GM12874 (cell line): ENCODE data around the gene RHBDF2.

ENCODE experiments used
- CTCF ChIP-seq: IDR thresholded peaks from 2 replicates; pipeline ENCODE4 v1.5.1; 2011; ENCODE audit warnings: low read depth, mild to moderate bottlenecking, control low read depth, low read length, moderate library complexity; ENCODE audit not compliant: insufficient read depth

RHBDF2 gene

GRCh38 chr17:76473541-76473985, 27.7 kb downstream of the RHBDF2 start:
- TF ChIP-seq CTCF, result peak; percentile 49

- no peak for TF ChIP-seq CTCF
Measured at GRCh38 chr17:76472726-76473125, 28.5 kb downstream of the RHBDF2 start.

- no peak for TF ChIP-seq CTCF
Measured at GRCh38 chr17:76472258-76472645, 29.0 kb downstream of the RHBDF2 start.

GRCh38 chr17:76471498-76472257, 29.5 kb downstream of the RHBDF2 start:
- TF ChIP-seq CTCF, result no peak

GRCh38 chr17:76469991-76470739, 31.1 kb downstream of the RHBDF2 start:
- no peak for TF ChIP-seq CTCF

- TF ChIP-seq CTCF, result no peak
Measured at GRCh38 chr17:76469076-76469990, 31.9 kb downstream of the RHBDF2 start.

GRCh38 chr17:76468634-76469010, 32.6 kb downstream of the RHBDF2 start:
- TF ChIP-seq CTCF, result no peak
